Measurements from ENCODE around the gene OTP. TPM values are rescaled to one million over a fixed set of nuclear protein-coding genes. Genes with fewer than 3 reads are reported as not detected.

The OTP gene
- total RNA-seq = under 1 TPM in 1 of 3 donors, not detected in 2; 0.15 TPM

GRCh38 chr5:77637998-77638762 is at the start of gene OTP:
OTP (minus strand) TSS chr5:77638713; CDS start chr5:77638549, 164 bp downstream.
- H3K27ac ChIP-seq = no peak within 1 kb of the TSS
- no peak for DNase-seq (ENCODE audit: low spot score in 2 of 2)
- H3K9me3 ChIP-seq = no peaks in the 10 kb centered on the region
- no peaks in the 10 kb centered on the region for H3K36me3 ChIP-seq
- H3K4me3 ChIP-seq = peak within 1 kb of the TSS in 1 of 3 donors; percentile 27
- H3K4me1 ChIP-seq = no peaks in the 10 kb centered on the region
- intact Hi-C loops (cut with DNase I; ENCODE audit: low total_unique reads) = no loop called here
- H3K27me3 ChIP-seq = peaks cover 8 to 100% of the 10 kb centered on the region in 2 donors
- TF ChIP-seq POLR2AphosphoS5 (IDR thresholded peaks at IDR 0.05) = no peak
- TF ChIP-seq CTCF (IDR thresholded peaks at IDR 0.05) = no peak
- no peak for TF ChIP-seq POLR2A (IDR thresholded peaks at IDR 0.05)

GRCh38 chr5:77683171-77683732 is 44.7 kb upstream of the OTP start:
- H3K36me3 ChIP-seq = no peaks in the 10 kb centered on the region
- H3K4me1 ChIP-seq = no peaks in the 10 kb centered on the region
- no peak overlapping the region for H3K4me3 ChIP-seq
- H3K27ac ChIP-seq = no peak overlapping the region
- intact Hi-C loops (cut with DNase I; ENCODE audit: low total_unique reads) = no loop called here
- no peaks in the 10 kb centered on the region for H3K9me3 ChIP-seq
- TF ChIP-seq POLR2A (IDR thresholded peaks at IDR 0.05) (no peak), POLR2AphosphoS5 (IDR thresholded peaks at IDR 0.05) (no peak), CTCF (IDR thresholded peaks at IDR 0.05) (no peak)
- DNase-seq (ENCODE audit: low spot score in 2 of 2) = no peak
- H3K27me3 ChIP-seq = no peaks in the 10 kb centered on the region

- H3K36me3 ChIP-seq = no peaks in the 10 kb centered on the region
- intact Hi-C loops (cut with DNase I; ENCODE audit: low total_unique reads) = no loop called here
- no peak overlapping the region for H3K4me3 ChIP-seq
- no peaks in the 10 kb centered on the region for H3K9me3 ChIP-seq
- DNase-seq (ENCODE audit: low spot score in 2 of 2) = no peak
- H3K4me1 ChIP-seq = no peaks in the 10 kb centered on the region
- no peak overlapping the region for H3K27ac ChIP-seq
- H3K27me3 ChIP-seq = no peaks in the 10 kb centered on the region
- TF ChIP-seq POLR2AphosphoS5 (IDR thresholded peaks at IDR 0.05) = no peak
- no peak for TF ChIP-seq CTCF (IDR thresholded peaks at IDR 0.05)
- no peak for TF ChIP-seq POLR2A (IDR thresholded peaks at IDR 0.05)
Observed at GRCh38 chr5:77670526-77670925, 32.0 kb upstream of the OTP start.

- TF ChIP-seq CTCF (IDR thresholded peaks at IDR 0.05) = no peak
- no peak for TF ChIP-seq POLR2A (IDR thresholded peaks at IDR 0.05)
- TF ChIP-seq POLR2AphosphoS5 (IDR thresholded peaks at IDR 0.05) = no peak
Observed at GRCh38 chr5:77669677-77670076, 31.2 kb upstream of the OTP start.

More at GRCh38 chr5:77669677-77670076, 31.2 kb upstream of the OTP start:
- no peaks in the 10 kb centered on the region for H3K36me3 ChIP-seq
- no peaks in the 10 kb centered on the region for H3K4me1 ChIP-seq
- no peak overlapping the region for H3K27ac ChIP-seq
- H3K9me3 ChIP-seq = no peaks in the 10 kb centered on the region
- no peak overlapping the region for H3K4me3 ChIP-seq
- intact Hi-C loops (cut with DNase I; ENCODE audit: low total_unique reads) = no loop called here
- no peaks in the 10 kb centered on the region for H3K27me3 ChIP-seq
- DNase-seq (ENCODE audit: low spot score in 2 of 2) = no peak

Data from breast epithelium (tissue), 4 donors.